ENCODE measurements around the gene TNFRSF25.

GRCh38 chr1:6497867-6498575, 32.0 kb upstream of the TNFRSF25 start:
- TF ChIP-seq EZH2 (IDR thresholded peaks at IDR 0.05; ENCODE audit: low read length, missing control alignments) (no peak), CTCF (conservative IDR thresholded peaks at IDR 0.05 in 1 of 2, IDR thresholded peaks at IDR 0.05 in 1 of 2; ENCODE audit: low read depth in 1 of 2, low read length in 2 of 2) (no peak)

All from fibroblast of lung (primary cell).